HK-2 (cell line): Measurements from ENCODE around the gene SMAD1.

Experiments used
- DNase-seq: peaks from one replicate; pipeline ENCODE4 v3.0.0-alpha.2; 2018; ENCODE audit not compliant: unreplicated experiment

SMAD1 gene

DNA sequence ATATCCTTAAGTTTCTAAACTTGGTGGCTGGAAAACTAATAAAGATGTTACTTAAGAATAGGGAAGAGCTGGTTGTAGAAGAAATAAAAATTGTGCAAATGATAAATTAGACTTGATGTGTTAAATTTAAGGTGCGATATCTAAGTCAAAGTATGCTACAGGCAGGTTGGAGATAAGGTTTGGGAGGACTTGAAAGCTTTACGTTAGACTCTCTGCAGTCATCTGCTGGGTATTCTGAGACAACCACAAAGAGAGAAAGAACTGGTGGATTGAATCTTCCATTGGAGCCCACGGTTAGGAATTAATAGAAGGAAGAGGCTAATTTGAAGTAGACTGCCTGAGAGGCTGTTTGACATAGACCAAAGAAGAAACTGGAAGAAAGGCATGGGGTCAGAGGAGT, 7.9 kb downstream of the SMAD1 start:
- no peak for DNase-seq

DNA sequence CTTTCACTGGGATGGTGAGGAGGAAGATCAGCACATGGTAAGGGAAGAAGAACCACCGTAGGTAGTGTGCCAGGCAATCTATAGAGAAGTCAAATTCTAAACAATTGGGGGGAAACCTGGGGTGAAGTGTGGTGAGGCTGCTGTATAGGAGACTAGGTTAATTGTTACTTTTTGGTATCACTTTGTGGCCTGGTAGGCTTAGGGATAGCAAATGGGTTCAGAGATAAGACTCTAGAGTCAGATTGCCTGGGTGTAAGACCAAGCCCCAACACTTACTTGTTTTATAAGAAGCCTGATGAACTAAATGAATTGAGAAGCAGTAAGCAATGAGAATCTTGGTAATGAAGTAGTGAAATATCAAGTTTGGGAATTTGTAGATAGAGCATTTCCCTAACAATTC, 8.7 kb downstream of the SMAD1 start:
- DNase-seq = no peak

DNA sequence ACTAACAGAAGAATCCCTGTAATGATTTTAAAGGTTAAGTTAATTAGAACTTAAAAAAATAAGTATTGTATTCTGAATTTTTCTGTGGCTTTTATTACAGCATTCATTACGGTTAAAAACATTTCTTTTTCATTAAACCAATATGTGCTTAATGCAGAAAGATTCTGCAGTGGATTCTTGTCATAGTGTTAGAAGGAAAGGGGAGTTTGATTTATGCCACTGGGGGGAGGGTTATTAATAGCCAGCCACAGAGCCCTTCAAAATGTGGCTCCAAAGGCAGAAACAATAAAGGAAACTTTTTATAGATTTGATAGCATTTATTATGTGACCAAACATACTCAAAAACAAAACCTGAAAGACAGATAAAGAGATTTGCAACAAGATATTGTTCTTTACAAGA, 9.1 kb downstream of the SMAD1 start:
- no peak for DNase-seq

DNA sequence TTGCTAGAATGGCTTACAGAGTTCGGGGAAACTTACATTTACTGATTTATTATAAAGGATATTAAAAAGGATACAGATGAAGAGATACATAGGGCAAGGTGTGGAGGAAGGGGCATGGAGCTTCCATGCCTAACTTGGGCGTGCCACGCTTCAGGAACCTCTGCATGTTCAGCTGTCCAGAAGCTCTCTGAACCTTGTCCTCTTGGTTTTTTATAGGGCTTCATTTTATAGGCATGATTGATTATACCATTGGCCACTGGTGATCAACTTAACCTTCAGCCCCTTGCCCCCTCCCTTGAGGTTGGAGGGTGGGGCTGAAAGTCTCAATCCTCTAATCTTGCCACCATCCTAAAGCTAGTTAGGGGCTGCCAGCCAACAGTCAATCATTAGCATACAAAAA, 10.7 kb downstream of the SMAD1 start:
- DNase-seq = no peak

DNA sequence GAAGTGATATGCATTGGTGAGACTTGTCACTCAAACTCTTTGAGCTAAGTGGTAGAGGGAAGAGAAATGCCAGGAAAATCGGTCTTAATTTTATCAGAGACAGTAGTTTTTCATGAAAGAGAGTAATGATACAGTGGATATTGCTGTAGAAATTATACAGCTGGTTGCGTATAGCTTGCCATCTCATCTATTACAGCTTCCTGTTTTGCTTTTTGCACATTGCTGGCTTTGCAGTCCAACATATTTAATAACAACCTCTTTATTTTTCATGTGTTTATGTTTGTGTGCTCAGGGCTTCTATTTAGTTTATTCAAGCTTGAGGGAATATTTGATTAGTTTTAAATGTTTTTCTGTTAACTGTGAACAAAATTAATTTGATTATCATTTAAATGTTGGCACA, 11.5 kb downstream of the SMAD1 start:
- no peak for DNase-seq

DNA sequence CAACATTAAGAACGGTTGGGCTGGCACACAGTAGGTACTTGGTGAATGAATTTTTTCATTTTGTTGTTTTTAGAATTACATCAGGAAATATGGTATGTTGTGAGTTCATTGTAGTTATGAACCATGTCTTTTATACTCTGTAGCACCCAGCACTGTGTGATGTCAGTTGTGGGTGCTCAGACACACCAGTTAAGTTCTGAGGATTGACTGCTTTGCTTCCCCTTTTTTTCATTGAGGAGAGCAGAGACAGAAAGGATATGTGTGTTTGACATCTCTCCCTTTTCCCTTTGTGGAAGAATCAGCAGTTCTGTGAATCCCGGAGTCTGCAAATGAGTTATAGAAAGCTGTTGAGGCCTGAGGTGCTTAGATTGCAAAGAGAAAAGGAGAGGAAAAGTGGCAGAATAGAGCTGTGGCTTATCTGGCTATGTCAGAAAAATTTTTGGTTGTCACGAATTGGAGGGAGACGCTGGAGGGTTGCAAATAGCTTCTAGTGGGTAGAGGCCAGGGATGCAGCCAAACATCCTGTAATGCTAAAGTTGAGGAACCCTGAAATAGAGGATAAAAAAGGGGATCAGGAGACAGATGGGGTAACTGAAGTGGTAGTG, 13.1 kb downstream of the SMAD1 start:
- no peak for DNase-seq

DNA sequence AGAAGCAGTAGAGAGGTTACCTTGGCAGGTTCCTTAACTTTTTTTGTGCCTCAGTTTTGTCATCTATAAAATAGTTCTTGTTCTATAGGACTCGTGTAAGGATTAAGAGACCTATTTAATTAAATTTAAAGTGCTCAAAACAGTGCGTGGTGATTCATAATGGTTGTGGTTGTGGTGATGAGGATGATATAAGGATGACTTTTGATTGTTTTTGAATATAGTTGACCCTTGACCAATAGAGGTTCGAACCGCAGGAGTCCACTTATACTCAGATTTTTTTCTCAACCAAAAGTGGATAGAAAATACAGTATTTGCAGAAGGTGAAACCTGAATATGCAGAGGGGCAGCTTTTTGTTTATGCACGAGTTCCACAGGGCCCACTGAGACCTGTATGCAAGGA, 14.6 kb downstream of the SMAD1 start:
- no peak for DNase-seq

DNA sequence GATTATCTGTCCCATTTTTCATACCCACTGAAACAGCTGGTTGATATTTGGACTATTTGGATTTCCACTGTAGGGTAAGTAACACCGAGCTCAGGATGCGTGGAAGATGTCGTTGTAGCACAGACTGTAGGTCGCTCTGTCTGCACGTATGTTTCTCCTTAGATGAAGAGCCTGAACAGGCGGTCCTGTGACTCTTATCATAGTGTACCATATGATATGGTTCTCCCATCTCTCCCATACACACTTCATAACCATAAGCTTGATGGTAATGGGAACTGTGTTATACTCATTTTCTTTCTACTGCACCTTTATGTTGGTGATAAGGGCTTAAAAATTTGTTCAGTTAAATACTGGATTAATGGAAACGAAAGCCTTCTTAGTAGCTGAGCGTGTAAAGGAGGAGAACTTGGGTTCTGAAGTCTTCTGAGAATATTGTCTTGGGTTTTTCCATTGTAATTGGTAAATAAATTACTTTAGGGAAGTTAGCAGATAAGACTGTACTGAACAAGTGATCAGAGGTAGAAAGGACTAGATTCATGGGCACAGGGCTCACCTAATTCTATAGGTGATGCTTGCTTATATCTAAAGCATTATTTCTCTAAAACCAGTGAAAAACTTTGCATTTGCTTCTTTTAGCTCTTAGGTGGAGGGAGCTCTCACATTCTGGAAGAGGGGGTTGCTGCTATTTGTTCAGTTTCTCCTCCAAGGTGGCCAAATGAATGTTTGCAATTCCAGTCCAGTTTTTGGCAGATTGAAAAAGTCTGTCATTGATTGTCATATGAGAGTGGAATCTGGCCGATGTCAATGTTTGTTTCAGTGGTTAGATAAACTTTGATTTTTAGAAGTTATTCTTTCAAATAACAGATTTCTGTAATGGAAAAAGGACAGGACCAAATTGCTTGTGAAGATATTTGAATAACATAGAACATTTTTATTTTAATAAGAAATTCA, 15.8 kb downstream of the SMAD1 start:
- no peak for DNase-seq

DNA sequence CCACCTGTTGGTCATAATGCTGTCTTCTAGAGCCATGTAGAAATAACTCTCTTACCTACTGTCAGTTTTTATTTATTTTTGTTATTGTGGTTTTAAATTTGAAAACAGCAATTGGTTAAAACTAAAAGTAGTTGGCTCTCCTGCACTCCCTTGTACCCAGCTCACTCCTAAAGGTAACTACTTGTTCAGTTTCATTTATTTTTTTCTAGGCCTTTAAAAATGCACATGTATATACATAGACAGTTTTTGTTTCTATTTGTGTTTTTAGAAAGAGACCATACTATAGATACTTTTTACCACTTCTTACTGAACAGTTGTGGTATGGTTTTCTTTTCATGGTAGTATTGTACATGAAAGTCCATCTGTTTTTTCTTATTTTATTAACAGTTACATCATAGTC, 16.8 kb downstream of the SMAD1 start:
- DNase-seq = no peak

DNA sequence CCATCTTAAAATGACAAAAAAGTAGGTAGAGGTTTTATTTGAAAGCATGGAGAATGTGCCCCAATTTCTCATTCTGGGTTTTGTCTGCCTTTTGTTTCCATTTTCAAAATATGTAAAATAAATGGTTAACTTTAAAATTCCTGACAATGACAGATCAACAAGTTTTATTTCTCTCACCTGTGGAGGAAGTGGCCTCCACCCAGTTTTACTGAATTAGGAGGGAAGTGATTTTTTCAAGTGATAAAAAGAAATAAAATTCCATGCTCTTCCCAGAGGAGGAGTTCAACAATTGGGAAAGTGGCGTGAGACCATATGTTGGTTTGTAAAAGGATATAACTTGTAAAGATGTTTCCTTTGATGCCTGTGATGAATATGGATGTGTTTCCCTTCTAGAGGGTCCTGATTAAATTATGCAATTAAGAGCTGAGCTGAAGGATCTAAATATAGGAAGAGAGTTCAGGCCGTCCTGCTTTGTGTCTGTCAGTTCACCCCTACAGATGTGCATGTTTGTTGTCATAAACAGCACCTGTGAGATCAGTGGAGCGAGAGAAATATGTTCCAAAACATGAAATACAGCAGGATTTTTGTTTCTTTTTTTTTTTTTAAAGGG, 19.5 kb downstream of the SMAD1 start:
- DNase-seq = no peak

DNA sequence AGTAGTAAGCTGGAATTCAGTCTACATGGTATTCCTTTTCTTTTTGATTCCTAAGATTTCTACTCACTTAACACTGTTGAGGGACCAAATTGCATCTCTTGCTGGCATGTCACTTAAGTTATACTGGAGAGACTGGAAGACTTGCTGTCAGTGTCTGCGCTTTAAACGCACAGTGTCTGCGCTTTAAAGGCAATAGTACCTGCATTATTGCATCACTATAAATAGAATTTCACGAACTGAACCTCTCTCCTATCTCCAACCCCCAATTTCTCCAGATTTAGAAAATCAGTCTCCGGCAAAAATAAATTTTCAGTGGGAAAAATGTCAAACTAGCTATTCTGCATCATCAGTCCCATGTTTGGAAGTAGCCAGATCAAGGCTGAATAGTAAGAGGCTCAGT, 21.2 kb downstream of the SMAD1 start:
- no peak for DNase-seq

DNA sequence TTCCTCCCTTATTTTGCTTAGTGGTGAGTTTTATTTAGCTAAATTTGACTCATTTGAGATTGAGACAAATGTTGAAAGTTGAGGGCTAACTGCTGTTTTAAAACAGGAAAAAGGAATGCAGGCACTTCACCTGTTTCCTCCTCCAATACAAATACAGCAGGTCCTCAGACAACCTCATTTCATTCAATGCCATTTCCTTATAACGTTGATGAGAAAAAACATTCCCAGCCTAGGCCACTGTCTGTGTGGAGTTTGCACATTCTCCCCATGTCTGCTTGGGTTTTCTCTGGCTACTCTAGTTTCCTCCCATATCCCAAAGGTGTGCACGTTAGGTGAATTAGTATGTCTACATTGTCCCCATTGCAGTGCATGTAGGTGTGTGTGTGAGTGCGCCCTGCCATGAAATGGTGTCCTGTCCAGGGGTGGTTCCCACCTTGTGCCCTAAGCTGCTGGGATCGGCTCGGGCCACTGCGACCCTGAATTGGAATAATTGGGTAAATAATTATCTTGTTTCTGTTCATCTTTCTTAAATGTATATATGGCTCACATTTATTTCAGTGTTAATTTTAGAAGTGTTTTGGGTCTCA, 21.9 kb downstream of the SMAD1 start:
- DNase-seq = no peak

DNA sequence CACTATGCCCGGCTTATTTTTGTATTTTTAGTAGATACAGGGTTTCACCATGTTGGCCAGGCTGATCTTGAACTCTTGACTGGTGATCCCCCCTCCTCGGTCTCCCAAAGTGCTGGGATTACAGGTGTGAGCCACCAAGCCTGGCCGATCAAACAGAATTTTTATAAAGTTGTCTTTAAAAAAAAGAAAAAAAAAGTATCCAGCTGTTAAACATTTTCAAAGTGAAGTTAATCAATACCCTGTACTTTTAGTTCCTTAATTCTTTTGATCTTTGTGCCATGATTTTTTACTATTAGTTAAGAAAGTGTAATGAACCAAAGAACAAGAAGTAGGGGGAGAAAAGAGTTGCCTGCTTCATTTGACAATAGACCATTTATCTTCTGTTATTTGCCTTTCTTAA, 24.3 kb downstream of the SMAD1 start:
- DNase-seq = no peak

DNA sequence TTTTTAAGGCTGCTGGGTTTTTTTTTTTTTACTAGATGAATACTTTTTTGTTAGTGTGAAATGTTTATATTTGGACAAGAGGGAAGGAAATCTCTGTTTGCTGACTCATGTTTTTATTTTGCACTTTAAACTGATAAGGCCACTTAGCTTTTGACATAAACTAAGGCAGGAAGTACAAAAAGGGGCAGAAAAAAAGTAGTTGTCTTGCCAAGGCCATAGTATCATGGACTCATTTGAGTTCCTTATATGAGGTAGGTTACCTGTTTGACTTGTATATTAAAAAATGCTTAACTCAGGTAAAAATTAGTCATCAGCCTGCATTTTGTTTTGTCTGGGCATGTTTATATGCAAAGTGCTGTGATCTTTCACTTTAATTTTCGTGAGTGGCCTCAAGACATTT, 26.0 kb downstream of the SMAD1 start:
- no peak for DNase-seq

DNA sequence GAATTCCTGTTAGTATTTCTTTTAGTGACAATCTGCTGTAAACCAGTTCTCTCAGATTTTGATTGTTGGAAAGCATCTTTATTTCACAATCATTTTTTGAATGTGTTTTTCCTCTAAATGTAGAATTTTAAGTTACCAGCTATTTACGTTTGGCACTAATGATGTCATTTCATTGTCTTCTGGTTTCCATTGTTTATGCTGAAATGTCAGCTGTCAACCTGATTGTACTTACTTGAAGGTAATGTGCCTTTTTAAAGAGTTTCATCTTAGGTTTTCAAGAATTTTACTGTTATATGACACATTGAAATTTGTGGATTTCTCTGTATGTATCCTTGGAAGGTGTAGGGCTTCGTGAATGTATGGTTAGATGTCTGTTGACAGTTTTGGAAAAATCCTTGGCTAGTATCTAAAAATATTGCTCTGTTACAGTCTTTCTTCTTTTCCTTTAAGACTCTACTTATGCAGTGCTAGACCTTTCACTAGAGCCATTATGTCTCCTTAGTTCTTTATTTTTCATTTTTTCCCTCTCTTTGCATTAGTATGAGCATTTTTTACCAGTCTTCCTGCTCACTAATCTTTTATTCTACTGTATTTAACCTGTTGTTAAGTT, 30.4 kb downstream of the SMAD1 start:
- DNase-seq = no peak

DNA sequence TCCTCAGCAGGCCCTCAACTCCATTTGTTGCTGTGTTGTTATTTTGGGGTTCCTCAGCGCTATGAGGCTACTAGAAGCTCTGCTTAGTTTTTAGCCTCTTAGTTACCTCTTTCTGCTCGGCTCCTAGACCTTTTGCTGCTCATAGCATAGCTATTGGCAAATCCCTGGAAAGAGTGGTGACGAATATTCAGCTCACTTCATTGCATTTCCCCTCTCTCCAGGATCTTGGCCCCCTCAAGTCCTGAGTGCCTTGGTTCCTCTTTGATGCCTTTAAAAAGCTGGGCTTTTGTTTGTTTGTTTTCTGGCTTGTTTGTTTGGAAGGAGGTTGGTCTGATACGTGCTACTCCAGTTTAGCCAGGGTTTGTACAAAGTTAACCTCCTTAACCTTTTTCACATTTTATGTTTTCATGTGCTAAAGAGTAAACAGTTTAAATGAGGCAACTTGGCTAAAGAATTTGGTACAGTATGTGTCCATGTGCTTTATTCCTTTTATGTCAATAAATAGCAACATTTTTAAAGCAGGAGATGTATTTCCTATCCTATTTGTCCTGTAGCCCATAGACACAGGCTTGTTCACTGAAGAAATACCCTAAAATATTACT, 31.5 kb downstream of the SMAD1 start:
- DNase-seq = no peak

DNA sequence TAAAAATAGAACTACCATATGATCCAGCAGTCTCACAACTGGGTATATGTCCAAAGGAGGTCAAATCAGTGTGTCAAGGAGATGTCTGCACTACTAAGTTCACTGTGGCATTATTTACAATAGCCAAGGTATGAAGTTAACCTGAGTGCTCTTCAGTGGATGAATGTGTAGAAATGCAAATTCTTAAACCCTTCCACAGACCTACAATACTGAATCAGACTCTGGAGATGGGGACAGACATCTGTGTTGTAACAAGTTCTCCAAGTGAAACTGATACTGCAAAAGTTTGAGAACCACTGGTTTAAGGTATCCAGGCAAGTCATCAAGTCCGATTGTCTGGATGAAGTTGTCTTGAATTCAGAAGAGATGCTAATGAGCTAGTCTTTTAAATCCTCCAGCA, 38.5 kb downstream of the SMAD1 start:
- no peak for DNase-seq

DNA sequence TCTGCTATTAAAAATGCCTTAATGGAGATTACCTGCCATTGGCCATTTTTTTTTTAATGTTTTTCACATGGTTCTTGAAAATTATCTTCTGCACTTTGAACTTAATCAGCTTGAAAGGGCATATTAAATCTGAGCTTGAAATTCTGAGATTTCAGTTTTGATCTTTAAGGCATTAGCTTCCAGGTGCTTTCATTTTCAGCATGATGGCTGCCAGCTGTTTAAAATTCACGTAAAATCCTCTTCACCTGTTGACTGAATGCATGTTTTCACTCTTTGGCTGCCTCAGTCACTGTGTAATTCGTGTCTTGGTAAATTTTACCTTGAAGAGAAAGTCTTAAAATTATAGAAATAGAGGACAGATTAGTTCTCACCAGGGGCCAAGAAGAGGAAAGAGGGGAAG, 39.6 kb downstream of the SMAD1 start:
- no peak for DNase-seq

DNA sequence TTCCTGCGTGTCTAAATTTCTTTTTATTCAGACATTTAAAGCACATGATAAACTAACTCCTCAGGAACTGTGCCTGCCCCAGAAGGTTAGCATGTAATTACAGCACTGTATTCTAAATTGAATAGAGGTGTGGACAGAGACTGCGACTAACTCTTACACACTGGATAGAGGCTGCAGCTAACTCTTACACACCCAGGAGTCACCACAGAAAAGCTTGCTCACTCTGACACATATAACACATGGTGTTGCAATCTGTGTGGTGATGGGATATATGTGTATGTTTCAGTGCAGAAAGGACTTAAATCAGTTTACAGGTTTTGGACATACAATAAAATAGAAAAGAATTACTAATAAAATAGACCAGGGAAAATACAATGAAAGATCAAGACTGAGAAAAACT, 41.5 kb downstream of the SMAD1 start:
- no peak for DNase-seq

DNA sequence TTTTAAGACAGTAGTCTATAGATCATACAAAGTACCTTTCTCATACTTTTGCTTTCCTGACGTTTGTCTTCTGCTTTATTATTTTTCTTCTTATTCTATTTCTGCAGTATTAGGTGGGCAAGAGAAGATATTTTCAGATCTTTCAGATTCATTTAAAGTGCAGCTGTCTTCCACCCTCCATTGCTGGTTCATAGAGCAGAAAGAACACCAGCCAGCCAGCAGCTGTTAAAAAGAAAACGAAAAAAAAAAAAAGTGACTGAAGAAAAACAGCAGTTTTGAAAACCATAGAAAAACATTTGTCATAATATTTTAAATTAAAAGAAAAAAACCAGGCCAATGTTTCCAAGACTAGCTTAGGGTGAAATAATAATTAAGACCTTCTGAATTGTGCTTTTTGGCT, 42.9 kb downstream of the SMAD1 start:
- no peak for DNase-seq

DNA sequence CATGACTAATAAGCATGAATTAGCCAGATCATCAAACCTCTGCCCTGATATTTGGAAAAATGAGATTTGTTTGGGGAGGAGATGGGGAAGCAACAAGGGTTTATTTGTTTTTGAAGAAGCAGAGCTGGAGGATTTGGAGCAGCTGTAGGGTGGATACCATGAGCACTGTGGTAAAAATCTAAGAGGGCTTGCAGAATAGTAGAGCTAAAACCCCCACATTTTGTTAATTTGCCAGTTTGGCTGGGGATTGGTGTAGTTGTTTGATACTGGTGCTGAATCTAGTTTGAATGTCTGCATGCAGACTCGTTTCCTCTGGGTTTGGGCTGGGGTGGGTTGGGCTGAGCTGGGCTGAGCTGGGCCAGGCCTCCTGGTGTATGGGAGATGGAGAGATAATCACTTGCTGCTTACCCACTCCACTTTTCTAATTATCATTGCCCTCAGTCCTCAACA, 43.7 kb downstream of the SMAD1 start:
- no peak for DNase-seq

DNA sequence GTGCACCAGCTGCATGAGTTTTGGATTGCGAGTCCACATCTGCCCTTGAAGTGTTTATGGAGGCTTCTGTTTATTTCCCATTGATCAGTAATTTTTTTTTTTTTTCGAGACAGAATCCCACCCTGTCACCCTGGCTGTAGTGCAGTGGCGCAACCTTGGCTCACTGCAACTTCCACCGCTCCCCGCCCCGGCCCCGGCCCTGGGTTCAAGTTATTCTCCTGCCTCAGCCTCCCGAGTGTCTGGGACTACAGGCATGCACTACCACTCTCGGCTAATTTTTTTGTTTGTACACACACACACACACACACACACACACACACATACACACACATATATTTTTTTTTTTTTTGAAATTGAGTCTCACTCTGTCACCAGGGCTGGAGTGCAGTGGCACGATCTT, 46.1 kb downstream of the SMAD1 start:
- DNase-seq = no peak
